ENCODE results near the gene SLC1A4. TPM values are rescaled to one million over a fixed set of nuclear protein-coding genes. Genes with fewer than 3 reads are reported as not detected.
"Not testable (repeated sequence)": the region's sequence is repeated elsewhere in the genome, so short reads cannot be mapped to it uniquely, and the experiment has no call there.

Gene SLC1A4
- total RNA-seq, 4 donors from 2014 or later = 6.9 to 36.6 (median 12.7) TPM

GRCh38 chr2:65017335-65017734, 28.1 kb downstream of the SLC1A4 start:
- intact Hi-C loops (cut with DNase I; ENCODE audit: low total_unique reads) = no loop called here
- no peak for DNase-seq

DNA sequence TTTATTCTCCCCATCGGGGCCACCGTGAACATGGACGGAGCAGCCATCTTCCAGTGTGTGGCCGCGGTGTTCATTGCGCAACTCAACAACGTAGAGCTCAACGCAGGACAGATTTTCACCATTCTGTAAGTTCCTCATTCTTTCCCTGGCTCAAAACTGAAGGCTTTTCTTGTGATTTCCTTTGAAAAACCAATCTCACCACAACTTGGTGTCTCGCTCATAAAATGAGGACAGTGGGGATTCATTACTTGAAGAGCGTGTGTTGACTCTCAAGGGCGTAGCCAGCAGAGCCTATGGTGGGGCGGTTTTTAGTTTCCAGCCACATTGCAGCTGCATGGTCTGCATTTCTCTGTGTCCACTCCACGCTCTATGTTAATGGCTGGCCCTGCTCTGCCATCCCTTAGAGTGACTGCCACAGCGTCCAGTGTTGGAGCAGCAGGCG, 29.0 kb downstream of the SLC1A4 start:
- Histone ChIP-seq H3K4me3 (no peak overlapping the region), H3K9me3 (no peaks in the 10 kb centered on the region), H3K27me3 (no peaks in the 10 kb centered on the region), H3K27ac (no peak overlapping the region), H3K36me3 (no peaks in the 10 kb centered on the region), H3K4me1 (no peaks in the 10 kb centered on the region)
- intact Hi-C loops (cut with DNase I; ENCODE audit: low total_unique reads) = no loop called here
- no peak for DNase-seq
- TF ChIP-seq CTCF (IDR thresholded peaks at IDR 0.05) = no peak
- TF ChIP-seq POLR2A (IDR thresholded peaks at IDR 0.05) = no peak

More at GRCh38 chr2:65017335-65017734, 28.1 kb downstream of the SLC1A4 start:
- no peaks in the 10 kb centered on the region for H3K27me3 ChIP-seq
- H3K4me1 ChIP-seq = no peaks in the 10 kb centered on the region
- H3K4me3 ChIP-seq = no peak overlapping the region
- TF ChIP-seq POLR2A (IDR thresholded peaks at IDR 0.05) (no peak), CTCF (IDR thresholded peaks at IDR 0.05) (peak in 2 of 4 experiments; percentile 25 to 28)
- no peaks in the 10 kb centered on the region for H3K36me3 ChIP-seq
- H3K27ac ChIP-seq = no peak overlapping the region
- no peaks in the 10 kb centered on the region for H3K9me3 ChIP-seq

DNA sequence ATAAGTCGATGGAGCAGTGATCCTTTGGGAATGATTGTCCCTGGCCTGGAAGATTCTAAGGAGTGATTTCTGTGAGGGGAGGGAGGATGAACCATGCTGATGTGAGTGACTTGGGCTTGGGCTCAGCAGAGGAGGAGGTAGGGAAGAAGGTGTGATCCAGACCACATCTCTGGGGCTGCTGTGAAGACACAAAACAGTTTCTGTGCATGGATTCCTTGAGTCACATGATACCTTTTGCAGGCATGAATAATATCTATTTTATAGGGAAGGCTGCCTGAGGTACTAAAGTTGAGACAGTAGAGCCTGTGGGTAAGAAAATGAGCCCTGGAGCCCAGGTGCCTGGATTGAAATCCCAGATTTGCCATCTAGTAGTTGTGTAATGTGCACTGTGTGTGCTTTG, 29.8 kb downstream of the SLC1A4 start:
- Histone ChIP-seq H3K9me3 (no peaks in the 10 kb centered on the region), H3K4me1 (no peaks in the 10 kb centered on the region), H3K27ac (no peak overlapping the region), H3K36me3 (no peaks in the 10 kb centered on the region), H3K4me3 (no peak overlapping the region), H3K27me3 (no peaks in the 10 kb centered on the region)
- intact Hi-C loops (cut with DNase I; ENCODE audit: low total_unique reads) = no loop called here
- no peak for DNase-seq
- no peak for TF ChIP-seq CTCF (IDR thresholded peaks at IDR 0.05)
- TF ChIP-seq POLR2A (IDR thresholded peaks at IDR 0.05) = no peak

- TF ChIP-seq CTCF (IDR thresholded peaks at IDR 0.05) = no peak
- TF ChIP-seq POLR2A (IDR thresholded peaks at IDR 0.05) = no peak
- H3K4me3 ChIP-seq = no peak overlapping the region
- H3K36me3 ChIP-seq = no peaks in the 10 kb centered on the region
- no peak for DNase-seq
- H3K27ac ChIP-seq = no peak overlapping the region
- H3K4me1 ChIP-seq = no peaks in the 10 kb centered on the region
- no peaks in the 10 kb centered on the region for H3K9me3 ChIP-seq
- intact Hi-C loops (cut with DNase I; ENCODE audit: low total_unique reads) = no loop called here
- no peaks in the 10 kb centered on the region for H3K27me3 ChIP-seq
Measured at GRCh38 chr2:65019675-65020195, 30.5 kb downstream of the SLC1A4 start.

GRCh38 chr2:65020251-65020650, 31.1 kb downstream of the SLC1A4 start:
- H3K4me1 ChIP-seq; H3K4me3 ChIP-seq; H3K27me3 ChIP-seq; intact Hi-C loops (cut with DNase I; ENCODE audit: low total_unique reads); DNase-seq; H3K36me3 ChIP-seq; H3K27ac ChIP-seq; H3K9me3 ChIP-seq: not testable (repeated sequence)

Data from uterus (tissue), 4 donors.